Activated CD8-positive, alpha-beta T cell treated with anti-CD3 and anti-CD28 coated beads for 36 hours (primary cell): ENCODE measurements around the gene KCNH6. TPM values are rescaled to one million over a fixed set of nuclear protein-coding genes. Genes with fewer than 3 reads are reported as not detected.

Experiments used
- ATAC-seq: fragments of 200-7000 bp; cut with Tn5 transposase; one replicate; pipeline ENCODE4 v1.10.0; 2021; ENCODE audit warnings: mild to moderate bottlenecking, moderate library complexity
- CTCF ChIA-PET: fragments of 350-600 bp; sonication (Branson Sonifier 250); formaldehyde crosslinking; loops from one replicate; lab custom pipeline; 2021; ENCODE audit warnings: antibody characterized with exemption; lab: Charles Lee
- POLR2A ChIA-PET: fragments of 350-600 bp; sonication (Branson Sonifier 250); formaldehyde crosslinking; loops from one replicate; lab custom pipeline; 2021; ENCODE audit warnings: antibody characterized with exemption; lab: Charles Lee
- DNase-seq: peaks from one replicate; pipeline ENCODE4 v3.0.0-alpha.2; 2020
- H3K27ac Mint-ChIP-seq: one replicate; pipeline ENCODE4 v1.8.0; 2021; ENCODE audit warnings: mild to moderate bottlenecking, mixed read lengths
- H3K27me3 Mint-ChIP-seq: one replicate; pipeline ENCODE4 v1.8.0; 2021; ENCODE audit warnings: mixed read lengths
- H3K36me3 Mint-ChIP-seq: one replicate; pipeline ENCODE4 v1.8.0; 2021; ENCODE audit warnings: low read depth, mixed read lengths
- H3K4me1 Mint-ChIP-seq: one replicate; pipeline ENCODE4 v1.8.0; 2021; ENCODE audit warnings: low read depth, mixed read lengths
- H3K4me3 Mint-ChIP-seq: one replicate; pipeline ENCODE4 v1.8.0; 2021; ENCODE audit warnings: mild to moderate bottlenecking, moderate library complexity, mixed read lengths
- H3K9me3 Mint-ChIP-seq: one replicate; pipeline ENCODE4 v1.8.0; 2021; ENCODE audit warnings: mixed read lengths
- CTCF ChIP-seq: fragments of 200-600 bp; IDR thresholded peaks from one replicate; pipeline ENCODE4 v1.8.0; 2022; ENCODE audit warnings: antibody characterized with exemption, mild to moderate bottlenecking
- intact Hi-C: fragments of 100-400 bp; cut with micrococcal nuclease; formaldehyde crosslinking; loops from one replicate; pipeline ENCODE4 v1.10.0; 2022
- total RNA-seq, 2 experiments: library from RNA; stranded (reverse); gene quantifications; one replicate each; pipeline ENCODE4 v1.2.3, GENCODE V29; 2021

KCNH6 gene
- total RNA-seq, 2 experiments from 2014 or later: not detected

- intact Hi-C loops: no loop called here
- H3K27ac Mint-ChIP-seq: no peak overlapping the region
- H3K36me3 Mint-ChIP-seq: no peaks in the 10 kb centered on the region
- TF ChIP-seq CTCF: no peak
- ATAC-seq (no peak), DNase-seq (no peak)
- ChIA-PET CTCF (interaction anchor here (2.3 kb wide), 1 partner anchor 108 kb away, joined by 8 read pairs; no protein-coding TSS in a partner anchor), POLR2A (no interaction called here)
- H3K4me3 Mint-ChIP-seq: no peak overlapping the region
- peaks cover 3% of the 10 kb centered on the region for H3K9me3 Mint-ChIP-seq
- H3K27me3 Mint-ChIP-seq: peaks cover 27% of the 10 kb centered on the region
- H3K4me1 Mint-ChIP-seq: peaks cover 2% of the 10 kb centered on the region
Observed at GRCh38 chr17:63504261-63504660, 18.9 kb upstream of the KCNH6 start.

- no peak for DNase-seq
- TF ChIP-seq CTCF: no peak
- CTCF ChIA-PET: no interaction called here
- Mint-ChIP-seq H3K36me3 (no peaks in the 10 kb centered on the region), H3K4me1 (peaks cover 2% of the 10 kb centered on the region), H3K9me3 (peaks cover 3% of the 10 kb centered on the region), H3K27ac (no peak overlapping the region), H3K27me3 (peaks cover 27% of the 10 kb centered on the region), H3K4me3 (no peak overlapping the region)
- intact Hi-C loops: no loop called here
- no peak for ATAC-seq
- POLR2A ChIA-PET: no interaction called here
Observed at GRCh38 chr17:63505341-63505740, 17.8 kb upstream of the KCNH6 start.

DNA sequence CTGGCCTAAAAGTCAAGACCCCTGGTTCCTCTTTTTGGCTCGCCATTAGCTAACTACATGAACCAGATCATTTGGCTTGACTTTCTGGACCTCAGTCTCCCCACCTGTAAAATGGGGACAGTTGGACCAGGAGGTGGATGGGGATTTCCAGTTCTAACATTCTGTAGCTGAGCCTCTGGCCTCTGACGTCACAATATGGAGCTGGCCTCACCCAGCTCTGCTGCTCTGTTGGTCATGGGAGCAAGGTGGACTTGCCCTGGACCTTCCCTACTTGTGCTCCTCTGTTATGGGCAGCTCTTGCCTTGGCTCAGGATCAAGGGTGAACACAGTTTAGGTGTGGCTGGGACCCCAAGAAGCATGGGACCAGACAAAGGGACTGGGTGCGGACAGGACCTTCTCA, 16.5 kb upstream of the KCNH6 start:
- DNase-seq: no peak
- Mint-ChIP-seq H3K4me3 (no peak overlapping the region), H3K36me3 (no peaks in the 10 kb centered on the region), H3K4me1 (peaks cover 2% of the 10 kb centered on the region), H3K9me3 (peaks cover 3% of the 10 kb centered on the region), H3K27me3 (peaks cover 24% of the 10 kb centered on the region), H3K27ac (no peak overlapping the region)
- no peak for ATAC-seq
- intact Hi-C loops: no loop called here
- ChIA-PET CTCF (interaction anchor here (1.1 kb wide), 1 partner anchor 106 kb away, joined by 4 read pairs; no protein-coding TSS in a partner anchor), POLR2A (interaction anchor here (0.6 kb wide), 1 partner anchor 15 kb away, joined by 3 read pairs; no protein-coding TSS in a partner anchor)
- no peak for TF ChIP-seq CTCF

- TF ChIP-seq CTCF: no peak
- no peaks in the 10 kb centered on the region for H3K4me1 Mint-ChIP-seq
- POLR2A ChIA-PET: no interaction called here
- H3K27me3 Mint-ChIP-seq: peaks cover 7% of the 10 kb centered on the region
- no peaks in the 10 kb centered on the region for H3K9me3 Mint-ChIP-seq
- ATAC-seq (no peak), DNase-seq (no peak)
- H3K36me3 Mint-ChIP-seq: no peaks in the 10 kb centered on the region
- intact Hi-C loops: no loop called here
- CTCF ChIA-PET: no interaction called here
- H3K4me3 Mint-ChIP-seq: no peak overlapping the region
- no peak overlapping the region for H3K27ac Mint-ChIP-seq
Observed at GRCh38 chr17:63511331-63511730, 11.8 kb upstream of the KCNH6 start.

DNA sequence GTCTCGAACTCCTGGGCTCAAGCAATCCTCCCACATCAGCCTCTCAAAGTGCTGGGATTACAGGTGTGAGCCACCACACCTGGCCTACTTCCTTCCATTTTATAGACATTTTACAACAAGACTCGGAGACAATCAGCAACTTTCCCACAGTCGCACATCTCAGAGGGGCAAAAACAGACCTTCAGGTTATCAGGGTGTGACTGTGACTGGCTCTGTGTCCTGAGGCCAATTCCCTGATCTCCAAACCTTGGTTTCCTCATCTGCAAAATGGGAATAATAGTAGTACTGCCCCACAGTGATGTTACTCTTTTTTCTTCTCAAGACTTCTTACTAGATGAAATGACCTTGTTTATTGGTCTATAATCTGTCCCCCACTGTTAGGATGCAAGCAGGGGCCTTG, 10.8 kb upstream of the KCNH6 start:
- Mint-ChIP-seq H3K9me3 (no peaks in the 10 kb centered on the region), H3K4me1 (peaks cover 8% of the 10 kb centered on the region), H3K27me3 (peaks cover 5% of the 10 kb centered on the region), H3K27ac (no peak overlapping the region), H3K4me3 (no peak overlapping the region), H3K36me3 (no peaks in the 10 kb centered on the region)
- intact Hi-C loops: no loop called here
- no peak for TF ChIP-seq CTCF
- POLR2A ChIA-PET: no interaction called here
- ATAC-seq: no peak
- DNase-seq: no peak
- CTCF ChIA-PET: no interaction called here
